HG03442 (cell line): Measurements from ENCODE around the gene PSMD13.
"Not testable (repeated sequence)": the region's sequence is repeated elsewhere in the genome, so short reads cannot be mapped to it uniquely, and the experiment has no call there.

Experiments used
- ATAC-seq: cut with Tn5 transposase; IDR thresholded peaks from one replicate; pipeline ENCODE4 v1.9.1; 2021; ENCODE audit warnings: mild to moderate bottlenecking, moderate library complexity; ENCODE audit not compliant: unreplicated experiment

Gene PSMD13

GRCh38 chr11:216081-216974 is 20.4 kb upstream of the PSMD13 start:
- ATAC-seq: no peak

- no peak for ATAC-seq
Measured at GRCh38 chr11:217704-218103, 19.1 kb upstream of the PSMD13 start.

GRCh38 chr11:218815-219593 is 17.8 kb upstream of the PSMD13 start:
- ATAC-seq: no peak

- not testable (repeated sequence) for ATAC-seq
Measured at GRCh38 chr11:220641-221215, 16.0 kb upstream of the PSMD13 start.

- no peak for ATAC-seq
Measured at GRCh38 chr11:221539-221938, 15.2 kb upstream of the PSMD13 start.

GRCh38 chr11:221998-222789 is 14.6 kb upstream of the PSMD13 start:
- ATAC-seq: no peak

GRCh38 chr11:223026-223789 is 13.6 kb upstream of the PSMD13 start:
- no peak for ATAC-seq

GRCh38 chr11:223884-224283 is 12.9 kb upstream of the PSMD13 start:
- ATAC-seq: no peak

GRCh38 chr11:224424-224823 is 12.4 kb upstream of the PSMD13 start:
- no peak for ATAC-seq

- ATAC-seq: peak; percentile 55
Measured at GRCh38 chr11:225734-226453, 10.9 kb upstream of the PSMD13 start.

- no peak for ATAC-seq
Measured at GRCh38 chr11:227824-228379, 8.9 kb upstream of the PSMD13 start.

- no peak for ATAC-seq
Measured at GRCh38 chr11:230431-230830, 6.3 kb upstream of the PSMD13 start.

- ATAC-seq: no peak
Measured at GRCh38 chr11:232783-233565, 3.8 kb upstream of the PSMD13 start.

GRCh38 chr11:235180-235579 is 1.6 kb upstream of the PSMD13 start:
- ATAC-seq: no peak

GRCh38 chr11:235609-235996 is 1.2 kb upstream of the PSMD13 start:
- ATAC-seq: peak; percentile 3

GRCh38 chr11:235997-236773 is 591 bp upstream of the PSMD13 start, which contains the start of gene SIRT3:
SIRT3 (minus strand) TSS chr11:236342; CDS start chr11:236328, 14 bp downstream.
- peak; percentile 63 for ATAC-seq

GRCh38 chr11:238346-238745 is 1.6 kb downstream of the PSMD13 start:
- ATAC-seq: not testable (repeated sequence)
